GM21528 (cell line): ENCODE data around the gene FLRT2.

Source experiments
- ATAC-seq: cut with Tn5 transposase; IDR thresholded peaks from one replicate; pipeline ENCODE4 v1.9.1; 2021; ENCODE audit warnings: mild to moderate bottlenecking, moderate library complexity; ENCODE audit not compliant: unreplicated experiment, low FRiP score

The FLRT2 gene

DNA sequence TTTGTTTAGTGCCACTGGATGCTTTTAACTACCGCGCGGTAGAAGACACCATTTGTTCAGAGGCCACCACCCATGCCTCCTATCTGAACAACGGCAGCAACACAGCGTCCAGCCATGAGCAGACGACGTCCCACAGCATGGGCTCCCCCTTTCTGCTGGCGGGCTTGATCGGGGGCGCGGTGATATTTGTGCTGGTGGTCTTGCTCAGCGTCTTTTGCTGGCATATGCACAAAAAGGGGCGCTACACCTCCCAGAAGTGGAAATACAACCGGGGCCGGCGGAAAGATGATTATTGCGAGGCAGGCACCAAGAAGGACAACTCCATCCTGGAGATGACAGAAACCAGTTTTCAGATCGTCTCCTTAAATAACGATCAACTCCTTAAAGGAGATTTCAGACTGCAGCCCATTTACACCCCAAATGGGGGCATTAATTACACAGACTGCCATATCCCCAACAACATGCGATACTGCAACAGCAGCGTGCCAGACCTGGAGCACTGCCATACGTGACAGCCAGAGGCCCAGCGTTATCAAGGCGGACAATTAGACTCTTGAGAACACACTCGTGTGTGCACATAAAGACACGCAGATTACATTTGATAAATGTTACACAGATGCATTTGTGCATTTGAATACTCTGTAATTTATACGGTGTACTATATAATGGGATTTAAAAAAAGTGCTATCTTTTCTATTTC, 93.2 kb downstream of the FLRT2 start:
- no peak for ATAC-seq

DNA sequence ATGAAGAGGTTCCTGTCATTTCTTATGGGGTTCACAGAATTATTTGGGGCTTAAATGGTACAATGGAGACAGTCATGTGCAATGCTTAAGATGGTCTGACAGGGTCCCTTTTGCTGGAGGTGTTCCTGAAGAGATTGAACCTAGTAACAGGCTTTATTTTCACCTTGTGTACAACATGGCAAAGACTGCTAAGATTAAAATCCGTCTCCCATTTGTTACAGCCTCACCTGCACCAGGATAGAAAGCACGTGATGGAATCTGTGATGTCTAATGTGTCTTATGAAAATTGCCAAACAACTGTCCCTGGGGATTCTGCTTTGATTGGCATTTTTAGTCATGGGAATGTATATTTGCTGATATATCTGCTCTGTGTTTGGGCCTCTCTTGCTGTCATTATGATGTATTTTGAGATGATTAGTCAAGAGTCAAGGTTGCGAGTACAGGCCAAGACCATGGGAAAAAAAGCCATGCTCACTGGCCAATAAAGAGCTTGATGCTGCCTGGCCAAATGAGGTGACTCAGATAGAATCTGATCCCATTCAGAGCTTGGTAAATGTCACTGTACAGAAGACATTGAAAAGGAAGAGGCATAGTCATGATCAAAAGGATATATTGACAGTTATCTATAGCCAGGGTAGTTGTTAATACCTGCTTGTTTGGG, 96.1 kb downstream of the FLRT2 start:
- no peak for ATAC-seq

DNA sequence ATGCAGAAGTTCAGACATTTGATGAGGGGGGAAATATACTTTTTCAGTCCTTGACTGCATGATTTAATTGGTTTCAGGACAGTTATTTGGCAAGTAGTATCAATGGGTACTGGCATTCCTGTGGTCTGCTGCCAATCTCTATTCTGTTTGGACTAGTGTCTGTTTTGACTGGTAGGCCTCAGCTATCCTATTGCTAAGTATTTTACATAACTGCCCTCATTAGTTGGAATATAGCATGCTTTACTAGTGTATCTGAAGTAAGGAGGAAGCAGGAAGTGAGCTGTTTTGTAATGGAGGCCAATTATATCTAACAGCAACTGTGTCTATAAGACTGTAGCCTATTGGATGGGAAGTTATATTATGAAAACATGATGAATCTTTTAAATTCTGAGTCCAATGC, 104.3 kb downstream of the FLRT2 start:
- no peak for ATAC-seq

DNA sequence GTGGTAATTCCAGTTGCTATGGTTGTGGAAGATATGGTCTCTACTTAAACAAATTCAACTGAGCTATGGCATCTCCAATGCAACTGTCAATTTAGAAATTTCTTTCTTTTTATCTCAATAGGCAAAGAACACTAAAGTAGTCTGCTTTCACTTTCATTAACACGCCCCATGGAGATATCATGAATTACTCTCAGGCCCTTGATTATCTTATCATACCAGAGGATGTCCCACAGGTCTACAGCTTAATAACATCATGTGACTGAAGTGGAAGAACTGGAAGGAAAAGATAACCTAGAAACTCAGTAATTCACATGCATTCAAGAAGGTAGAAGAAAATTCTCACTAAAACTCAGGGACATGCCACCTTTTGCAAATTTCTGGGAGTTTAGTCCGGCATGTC, 114.3 kb downstream of the FLRT2 start:
- no peak for ATAC-seq

DNA sequence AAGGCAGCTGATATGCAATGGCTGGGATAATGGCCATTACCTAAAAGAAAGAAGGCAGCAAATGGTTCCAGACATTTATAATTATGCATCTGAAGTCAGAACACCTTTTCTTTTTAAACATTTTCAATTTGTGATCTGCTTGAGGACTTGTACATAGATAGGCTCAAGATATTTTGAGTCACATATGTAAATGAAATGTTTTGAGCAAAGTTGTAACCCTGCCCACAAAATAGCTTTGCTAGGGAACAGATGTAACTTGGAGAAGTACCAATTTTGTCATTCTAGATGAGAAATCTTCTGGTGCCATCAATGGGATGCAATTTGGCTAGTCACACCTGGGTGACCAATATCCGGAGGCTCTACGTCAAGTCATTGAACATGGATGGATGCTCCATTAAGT, 123.1 kb downstream of the FLRT2 start:
- no peak for ATAC-seq

DNA sequence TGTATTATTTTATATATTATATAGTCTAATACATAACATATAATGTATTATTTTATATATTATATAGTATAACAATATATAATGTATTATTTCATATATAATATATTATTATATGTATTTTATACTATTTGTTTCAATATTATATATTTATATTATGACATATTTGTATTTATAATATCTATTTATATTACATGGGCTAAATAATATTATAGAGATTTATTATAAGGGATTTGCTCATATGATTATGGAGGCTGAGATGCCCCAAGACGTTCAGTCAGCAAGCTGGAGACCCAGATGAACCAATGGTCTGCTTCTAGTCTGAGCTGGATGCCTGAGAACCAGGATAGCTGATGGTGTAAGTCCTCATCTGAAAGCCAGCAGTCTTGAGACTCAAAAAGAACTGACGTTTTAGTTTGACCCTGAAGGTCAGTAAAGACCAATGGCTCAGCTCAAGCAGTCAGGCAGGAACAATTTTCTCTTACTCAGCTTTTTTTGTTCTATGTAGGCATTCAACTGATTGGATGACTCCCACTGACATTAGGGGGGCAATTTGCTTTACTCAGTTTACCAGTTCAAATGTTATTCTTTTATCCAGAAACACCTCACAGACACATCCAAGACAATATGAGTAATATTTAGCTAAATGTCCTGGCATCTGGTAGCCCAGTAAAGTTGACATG, 130.4 kb downstream of the FLRT2 start:
- ATAC-seq: no peak

DNA sequence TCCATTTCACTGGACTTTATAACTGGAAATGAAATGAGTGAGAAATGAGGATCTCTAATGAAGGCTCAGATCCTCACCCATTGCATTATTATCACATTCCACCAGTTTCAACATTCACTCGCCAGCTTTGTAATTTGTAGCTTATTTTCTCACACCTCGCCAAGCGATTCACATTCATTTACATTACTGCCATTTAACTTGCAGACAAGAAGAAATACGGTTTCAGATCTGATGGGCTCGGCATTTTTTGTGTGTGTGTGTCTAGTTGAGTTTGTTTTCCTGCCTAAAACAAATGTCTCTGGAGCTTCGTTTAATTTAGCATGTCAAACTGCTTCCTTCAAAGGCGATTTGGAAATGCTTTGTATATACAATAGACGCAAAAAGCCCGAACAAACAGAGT, 132.2 kb downstream of the FLRT2 start:
- ATAC-seq: no peak

DNA sequence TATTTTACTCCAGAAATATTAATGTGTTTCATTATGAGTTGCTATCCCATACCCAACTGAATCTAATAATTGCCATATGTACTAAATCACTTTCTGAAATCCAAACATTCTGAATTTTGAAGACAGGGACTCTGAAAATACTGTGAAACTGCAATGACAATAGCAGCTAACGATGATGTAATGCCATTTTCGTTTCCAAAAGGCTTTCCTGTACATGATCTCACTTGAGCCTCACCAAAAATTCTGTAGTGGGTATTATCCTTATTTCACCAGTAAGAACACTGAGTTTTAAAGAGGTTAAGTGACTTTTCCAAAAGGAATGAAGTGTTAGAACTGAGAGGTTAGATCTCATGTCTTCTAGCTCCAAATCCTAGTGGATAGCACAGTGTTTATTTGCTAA, 133.3 kb downstream of the FLRT2 start:
- no peak for ATAC-seq

DNA sequence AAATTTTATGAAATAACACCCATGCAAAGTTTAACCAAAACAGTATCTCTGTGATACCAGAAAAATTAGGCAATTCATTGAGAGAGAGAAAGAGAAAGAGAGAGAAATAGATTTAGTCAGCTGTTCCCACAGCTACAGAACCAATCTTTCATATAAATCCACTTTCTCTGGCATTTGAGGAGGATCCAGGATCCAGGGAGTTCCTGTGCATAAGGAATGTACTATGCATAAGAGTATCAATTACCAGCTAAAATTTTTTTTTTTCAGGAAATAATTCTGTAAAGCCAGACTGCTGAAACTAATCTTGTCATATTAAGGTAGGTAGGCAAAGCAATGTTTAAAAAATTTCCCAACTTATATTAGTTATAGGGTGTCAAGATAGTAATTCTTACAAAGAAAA, 133.7 kb downstream of the FLRT2 start:
- no peak for ATAC-seq

DNA sequence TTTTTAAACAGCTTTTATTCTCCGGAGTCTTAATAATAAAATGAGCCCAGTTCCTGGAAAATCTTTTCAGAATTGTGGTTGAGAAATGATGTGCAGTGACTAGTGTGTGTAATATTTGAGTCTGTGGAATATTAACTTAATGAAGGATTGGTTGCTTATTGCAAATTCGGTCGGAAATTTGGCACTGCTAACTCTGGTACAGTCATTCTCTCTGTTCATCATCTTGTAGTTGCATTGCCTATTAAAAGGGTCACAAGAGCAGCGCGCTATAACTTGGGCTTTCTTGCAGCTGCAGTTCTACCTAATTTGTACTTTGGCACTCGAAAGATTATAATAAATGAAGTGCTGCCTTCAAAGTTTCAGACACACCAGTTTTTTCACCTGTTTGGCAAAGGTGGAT, 146.0 kb downstream of the FLRT2 start:
- no peak for ATAC-seq

DNA sequence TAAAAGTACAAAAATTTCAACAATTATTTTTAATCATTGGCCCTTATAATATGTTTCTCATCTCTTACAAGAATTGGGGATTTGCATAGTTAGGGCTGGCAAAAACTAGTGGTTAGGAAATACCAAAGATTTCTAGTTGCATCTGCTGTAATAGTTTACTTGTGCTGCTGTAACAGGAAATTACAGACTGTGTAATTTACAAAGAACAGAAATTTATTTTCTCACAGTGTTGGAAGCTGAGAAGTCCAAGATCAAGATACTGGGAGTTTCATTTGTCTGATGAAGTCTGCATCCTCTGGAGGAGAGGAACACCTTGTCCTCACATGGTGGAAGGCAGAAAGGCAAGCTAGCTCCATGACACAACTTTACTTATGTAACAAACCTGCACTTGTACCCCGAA, 157.0 kb downstream of the FLRT2 start:
- no peak for ATAC-seq

DNA sequence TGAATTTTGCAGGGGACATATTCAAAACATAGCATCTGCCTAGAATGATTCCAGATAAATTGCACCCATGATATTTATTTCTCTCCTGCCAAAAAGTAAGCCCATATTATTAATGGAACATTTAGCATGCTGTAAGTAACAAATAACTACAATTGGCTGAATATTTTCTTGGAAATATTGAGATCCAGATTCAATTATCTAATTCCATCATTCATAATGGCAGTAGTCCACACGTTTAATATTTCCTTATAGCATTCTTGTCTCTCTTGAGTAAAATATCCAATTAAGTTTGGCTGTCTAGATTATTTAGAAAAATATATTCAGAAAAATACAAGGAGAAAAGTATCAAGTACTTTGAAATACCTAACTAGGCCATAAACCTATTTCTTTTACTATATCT, 157.5 kb downstream of the FLRT2 start:
- no peak for ATAC-seq

DNA sequence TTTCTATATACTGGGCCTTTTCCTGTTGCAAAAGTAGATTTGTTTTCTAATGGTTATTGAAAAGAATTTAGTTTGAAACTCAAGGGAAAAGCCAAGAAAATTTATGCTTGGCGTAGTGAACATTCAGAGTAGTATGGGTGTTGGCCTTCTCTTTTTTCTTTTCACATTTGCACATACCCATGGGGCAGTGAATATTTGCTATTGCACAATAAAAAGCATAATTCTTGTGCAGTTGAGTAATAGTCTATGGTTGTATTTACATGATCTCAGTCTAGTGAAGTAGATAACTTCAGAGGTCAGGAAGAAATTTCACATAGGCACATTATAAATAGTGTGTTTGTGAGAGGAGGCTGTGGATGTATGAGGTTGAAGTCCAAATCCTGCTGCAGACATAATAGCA, 158.1 kb downstream of the FLRT2 start:
- ATAC-seq: no peak

DNA sequence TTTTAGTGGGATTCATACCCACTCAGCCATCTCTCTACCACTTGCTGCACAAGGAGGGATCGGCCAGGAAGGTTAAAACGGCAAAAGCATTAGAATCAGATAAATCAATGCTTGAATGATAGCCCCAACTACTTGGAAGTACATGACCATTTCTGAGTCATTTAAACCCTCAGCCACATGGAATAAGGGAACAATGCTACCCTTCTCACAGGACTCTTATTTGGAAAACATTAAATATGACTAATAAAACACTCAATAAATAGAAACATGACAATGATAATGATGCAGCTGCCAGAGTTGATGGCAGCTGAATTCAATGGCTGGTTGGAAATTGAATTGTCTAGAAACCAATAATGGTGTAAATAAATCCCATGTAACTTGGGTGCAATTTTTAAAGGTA, 165.4 kb downstream of the FLRT2 start:
- ATAC-seq: no peak

DNA sequence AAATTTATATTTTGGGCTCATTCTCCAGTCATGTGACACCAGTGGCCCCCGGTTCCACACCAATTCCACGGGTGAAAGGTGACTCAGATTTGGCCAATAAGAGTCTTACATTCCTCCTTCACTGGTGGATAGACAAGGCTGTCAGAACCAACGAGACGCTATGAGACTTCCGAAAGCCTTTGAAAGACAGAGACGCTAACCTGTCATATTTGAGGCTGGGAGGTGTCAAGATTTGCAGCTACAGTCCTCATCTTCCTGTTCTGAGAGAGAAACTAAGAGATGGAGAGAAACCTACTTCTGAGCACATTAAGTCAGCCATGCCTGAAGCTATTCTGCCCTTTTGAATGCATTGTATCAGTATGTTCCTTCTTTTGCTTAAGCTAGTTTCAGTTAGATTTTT, 171.2 kb downstream of the FLRT2 start:
- no peak for ATAC-seq

DNA sequence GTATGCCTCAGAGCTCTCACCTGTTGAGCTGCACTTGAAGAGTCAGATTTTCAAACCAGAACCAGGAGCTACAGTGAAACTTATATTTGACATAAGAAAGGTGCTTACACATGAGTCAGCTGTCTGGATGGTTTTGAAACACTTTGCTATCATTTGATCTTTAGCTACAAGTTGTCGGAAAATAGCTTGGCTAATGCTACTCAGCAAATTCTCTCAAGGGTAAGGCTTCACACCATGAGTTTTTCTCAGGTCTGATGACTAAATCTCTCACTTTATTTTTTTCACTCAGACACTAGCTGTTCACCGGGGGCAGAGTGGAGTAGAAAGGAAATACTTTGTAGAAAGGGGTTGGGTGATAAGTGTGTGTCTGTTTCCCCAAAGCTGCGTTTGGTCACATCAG, 171.8 kb downstream of the FLRT2 start:
- ATAC-seq: no peak

DNA sequence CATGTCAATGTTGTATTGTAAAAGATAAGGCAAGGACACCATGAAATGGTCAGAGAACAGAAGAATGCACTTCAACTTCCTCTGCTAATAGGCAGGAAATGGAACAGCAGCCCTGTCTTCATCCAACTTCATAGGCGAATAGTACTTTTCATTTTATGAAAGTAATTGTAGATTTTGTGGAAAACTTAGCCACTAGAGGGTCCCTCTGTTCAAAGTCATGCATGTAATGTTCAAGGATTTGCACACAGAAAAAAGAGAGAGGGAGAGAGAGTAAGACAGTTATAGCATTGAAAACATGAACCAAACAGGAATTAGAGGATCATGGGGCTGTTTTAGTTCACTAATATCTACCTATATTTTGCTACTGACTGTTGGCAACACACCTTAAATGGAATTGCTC, 172.2 kb downstream of the FLRT2 start:
- no peak for ATAC-seq

DNA sequence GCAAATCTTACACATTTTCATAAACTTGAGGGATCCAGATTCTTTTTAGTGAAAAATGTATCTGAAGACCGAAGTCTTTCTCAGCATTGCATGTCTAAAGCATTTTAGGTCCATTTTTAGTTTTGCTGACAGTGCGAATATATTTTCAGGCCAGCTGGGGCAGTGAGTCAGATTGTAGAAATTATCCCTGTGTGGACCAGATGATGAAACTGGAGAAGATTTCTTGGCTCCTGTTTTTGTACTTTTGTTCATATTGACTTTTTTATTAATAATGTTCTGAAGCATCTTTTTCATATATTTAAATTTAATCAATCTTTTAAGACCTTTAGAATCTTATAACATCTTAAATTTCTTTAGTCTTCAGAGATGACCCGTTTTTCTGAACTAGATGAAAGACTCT, 173.1 kb downstream of the FLRT2 start:
- ATAC-seq: no peak
